GM13976 (cell line): ENCODE results near the gene THSD4.

Source experiments
- DNase-seq: peaks from one replicate; pipeline ENCODE4 v3.0.0; 2012; ENCODE audit warnings: low spot score
- CTCF ChIP-seq: IDR thresholded peaks from 2 replicates; pipeline ENCODE4 v1.5.1; 2012; ENCODE audit warnings: borderline replicate concordance, mild to moderate bottlenecking; ENCODE audit not compliant: insufficient read depth; ENCODE audit errors: extremely low read depth, missing control alignments, control extremely low read depth
- in situ Hi-C: fragments of 300-500 bp; cut with MboI; formaldehyde crosslinking; loops from one replicate; pipeline ENCODE4 v1.12.0; 2022; ENCODE audit warnings: low sequenced_read_pairs, mixed read lengths, inconsistent platforms; ENCODE audit not compliant: unreplicated experiment

THSD4 gene

DNA sequence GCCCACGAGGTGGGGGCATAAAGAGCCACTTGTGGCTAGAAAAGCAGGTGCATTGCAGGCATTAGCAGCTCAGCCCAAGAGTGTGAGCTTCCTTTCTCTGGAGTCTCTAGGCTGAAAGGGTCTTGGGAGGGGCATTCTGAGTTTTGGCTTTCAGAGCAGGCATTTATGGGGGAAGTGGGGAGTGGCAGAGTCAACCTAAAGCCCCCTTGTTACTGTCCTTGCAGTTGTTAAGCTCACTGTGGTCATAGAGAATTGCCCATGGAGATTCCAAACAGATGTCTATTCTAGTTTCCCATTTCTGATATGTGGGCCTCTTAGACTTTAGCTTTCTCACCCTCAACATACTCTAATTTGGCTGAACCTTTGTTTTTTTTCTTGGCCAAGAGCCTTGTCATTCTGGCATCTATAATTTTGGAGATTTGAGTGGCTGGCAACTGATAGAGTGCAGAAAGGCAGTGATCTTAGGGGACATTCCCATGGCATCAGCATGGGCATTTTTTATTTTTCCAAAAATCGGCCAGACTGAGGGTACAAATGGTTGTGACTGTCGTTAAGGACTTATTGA lies 217.9 kb downstream of the THSD4 start:
- DNase-seq = no peak
- TF ChIP-seq CTCF = no peak
- in situ Hi-C loops = no loop called here

- no peak for TF ChIP-seq CTCF
- in situ Hi-C loops = no loop called here
Measured at GRCh38 chr15:71333839-71334238, 218.6 kb downstream of the THSD4 start.

DNA sequence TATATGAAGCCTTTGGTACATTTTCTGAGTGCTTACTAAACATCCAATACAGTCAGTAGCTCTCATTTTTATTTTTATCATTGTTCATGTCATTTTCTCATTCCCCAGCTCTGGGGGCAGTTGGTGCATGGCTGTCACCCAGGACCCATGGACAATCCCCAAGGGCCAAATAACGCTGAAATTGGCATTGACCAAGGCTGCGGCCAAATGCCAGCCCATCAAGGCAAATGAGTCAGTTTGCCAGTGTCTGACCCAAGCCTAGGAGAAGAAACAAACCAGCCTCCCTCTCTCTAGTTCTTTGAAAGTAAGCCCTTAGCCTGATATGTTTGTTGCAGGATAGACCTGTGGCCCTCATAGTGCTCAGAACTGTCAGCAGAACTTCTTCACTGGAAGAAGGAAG lies 219.2 kb downstream of the THSD4 start:
- in situ Hi-C loops = no loop called here
- no peak for TF ChIP-seq CTCF

More at GRCh38 chr15:71333839-71334238, 218.6 kb downstream of the THSD4 start:
- DNase-seq = no peak

DNA sequence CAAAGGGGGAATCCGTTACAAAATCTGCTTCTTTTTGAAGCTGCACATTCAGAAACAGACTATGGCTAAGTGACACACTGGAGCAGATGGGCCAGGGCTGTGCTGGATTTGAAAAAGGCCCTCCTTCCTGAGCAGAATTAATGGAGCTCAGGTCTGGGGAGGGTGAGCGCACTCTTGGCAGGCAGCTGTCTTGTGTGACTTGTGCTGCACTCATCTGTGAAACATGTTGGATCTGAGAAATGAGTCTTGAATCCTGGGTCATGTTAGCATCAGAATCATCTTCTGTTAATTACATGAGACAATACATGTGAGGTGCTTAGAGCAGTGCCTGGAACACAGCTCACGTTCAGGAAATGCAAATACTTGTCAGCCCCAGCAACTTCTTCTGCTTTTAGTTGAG lies 219.6 kb downstream of the THSD4 start:
- DNase-seq = no peak
- in situ Hi-C loops = no loop called here
- no peak for TF ChIP-seq CTCF

More for the DNA sequence above, 219.2 kb downstream of the THSD4 start:
- no peak for DNase-seq

DNA sequence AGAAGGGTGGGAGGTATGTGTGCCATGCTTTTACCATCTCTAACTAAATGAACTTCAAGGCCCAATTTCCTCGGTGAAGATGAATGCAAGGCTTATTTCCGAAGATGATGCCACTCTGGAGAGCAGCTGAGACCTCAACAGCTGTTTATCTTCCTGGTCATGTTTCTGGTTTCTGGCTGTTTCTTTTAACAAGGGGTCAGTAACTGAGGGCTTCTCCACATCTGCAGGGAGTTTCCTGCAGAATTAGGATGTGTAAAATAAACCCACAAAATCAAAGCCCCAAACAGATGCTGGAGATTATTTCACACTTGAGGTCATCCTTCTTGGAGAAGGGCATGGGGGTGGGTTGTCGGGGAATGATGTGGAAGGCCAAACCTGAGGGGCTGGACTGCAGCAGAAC lies 220.3 kb downstream of the THSD4 start:
- TF ChIP-seq CTCF = no peak
- in situ Hi-C loops = no loop called here
- no peak for DNase-seq

- no peak for DNase-seq
Measured at GRCh38 chr15:71336671-71337070, 221.4 kb downstream of the THSD4 start.

More at GRCh38 chr15:71336671-71337070, 221.4 kb downstream of the THSD4 start:
- in situ Hi-C loops = no loop called here
- no peak for TF ChIP-seq CTCF
